Cardiac muscle cell (in vitro differentiated cells and primary cell): ENCODE measurements around the gene EXOC6B. TPM values are rescaled to one million over a fixed set of nuclear protein-coding genes. Genes with fewer than 3 reads are reported as not detected.
A peak's percentile ranks its signal among the peaks of the same experiment; 100 is the strongest.

ENCODE experiments used
- DNase-seq, 2 donors: peaks; one replicate each; pipeline versions ENCODE4 v3.0.0 to v3.0.0-alpha.2; 2010 to 2017; ENCODE audit warnings: low read depth in 1 of 2, low spot score in 1 of 2
- H3K27ac ChIP-seq: fragments of 200-600 bp; sonication (generic); 2 replicates; pipeline ENCODE4 v1.5.1; 2016
- H3K27me3 ChIP-seq: fragments of 200-600 bp; sonication (generic); 2 replicates; pipeline ENCODE4 v1.6.0; 2016; ENCODE audit warnings: control low read depth
- H3K36me3 ChIP-seq: fragments of 200-600 bp; sonication (generic); 2 replicates; pipeline ENCODE4 v1.5.1; 2016; ENCODE audit warnings: control low read depth
- H3K4me1 ChIP-seq: fragments of 200-600 bp; sonication (generic); 2 replicates; pipeline ENCODE4 v1.8.1; 2017; ENCODE audit warnings: low read depth, mild to moderate bottlenecking, mixed run types
- H3K4me3 ChIP-seq: fragments of 200-600 bp; sonication (generic); 2 replicates; pipeline ENCODE4 v1.5.1; 2016; ENCODE audit warnings: mild to moderate bottlenecking
- H3K9me3 ChIP-seq: fragments of 200-600 bp; sonication (generic); 2 replicates; pipeline ENCODE4 v1.5.1; 2017; ENCODE audit warnings: low read depth, mild to moderate bottlenecking, control low read depth
- CTCF ChIP-seq: IDR thresholded peaks from 2 replicates; pipeline ENCODE4 v1.5.1; 2012; ENCODE audit warnings: low read depth, mild to moderate bottlenecking, low read length
- polyA plus RNA-seq: library from polyadenylated mRNA; unstranded; fragments of >200 nt; fragmentation: Nextera tagmentation; extraction: Ambion mirVana; gene quantifications from 2 replicates; pipeline ENCODE4 v1.2.1, GENCODE V29; 2016
- total RNA-seq: library from RNA; depleted of rRNA; stranded (reverse); fragments of >200 nt; gene quantifications from 2 replicates; pipeline ENCODE4 v1.2.3, GENCODE V29; 2016

Gene EXOC6B
- total and polyA plus RNA-seq, 2 experiments from 2014 or later = 21.7 to 23.9 TPM

GRCh38 chr2:72316774-72317173 is 509.1 kb downstream of the EXOC6B start:
- Histone ChIP-seq H3K4me1 (peaks cover 15% of the 10 kb centered on the region), H3K9me3 (no peaks in the 10 kb centered on the region), H3K27me3 (no peaks in the 10 kb centered on the region), H3K27ac (no peak overlapping the region), H3K4me3 (no peak overlapping the region), H3K36me3 (no peaks in the 10 kb centered on the region)
- TF ChIP-seq CTCF = no peak
- peak in 1 of 2 donors; percentile 45 for DNase-seq

DNA sequence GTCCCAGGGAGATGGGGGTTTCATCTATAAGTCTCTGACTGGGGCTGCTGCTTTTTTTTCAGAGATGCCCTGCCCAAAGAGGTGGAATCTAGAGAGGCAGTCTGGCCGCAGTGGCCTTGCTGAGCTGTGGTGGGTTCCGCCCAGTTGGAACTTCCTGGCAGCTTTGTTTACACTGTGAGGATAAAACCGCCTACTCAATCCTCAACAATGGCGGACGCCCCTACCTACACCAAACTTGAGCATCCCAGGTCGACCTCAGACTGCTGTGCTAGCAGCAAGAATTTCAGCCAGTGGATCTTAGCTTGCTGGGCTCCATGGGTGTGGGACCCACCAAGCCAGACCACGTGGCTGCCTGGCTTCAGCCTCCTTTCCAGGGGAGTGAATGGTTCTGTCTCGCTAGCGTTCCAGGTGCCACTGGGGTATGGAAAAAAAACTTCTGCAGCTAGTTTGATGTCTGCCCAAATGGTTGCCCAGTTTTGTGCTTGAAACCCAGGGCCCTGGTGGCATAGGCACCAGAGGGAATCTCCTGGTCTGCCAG is 525.6 kb downstream of the EXOC6B start:
- Histone ChIP-seq H3K4me1 (no peaks in the 10 kb centered on the region), H3K27ac (no peak overlapping the region), H3K9me3 (no peaks in the 10 kb centered on the region), H3K27me3 (no peaks in the 10 kb centered on the region), H3K36me3 (no peaks in the 10 kb centered on the region), H3K4me3 (no peak overlapping the region)
- TF ChIP-seq CTCF = no peak
- DNase-seq = no peak

GRCh38 chr2:72293620-72294019 is 532.2 kb downstream of the EXOC6B start:
- Histone ChIP-seq H3K4me1 (no peaks in the 10 kb centered on the region), H3K4me3 (no peak overlapping the region), H3K9me3 (no peaks in the 10 kb centered on the region), H3K36me3 (no peaks in the 10 kb centered on the region), H3K27ac (no peak overlapping the region), H3K27me3 (no peaks in the 10 kb centered on the region)
- no peak for TF ChIP-seq CTCF
- DNase-seq = peak in 1 of 2 donors; percentile 52

GRCh38 chr2:72292433-72292832 is 533.4 kb downstream of the EXOC6B start:
- peak in 1 of 2 donors; percentile 53 for DNase-seq
- H3K4me3 ChIP-seq = no peak overlapping the region
- H3K27me3 ChIP-seq = no peaks in the 10 kb centered on the region
- TF ChIP-seq CTCF = no peak
- H3K36me3 ChIP-seq = no peaks in the 10 kb centered on the region
- H3K4me1 ChIP-seq = no peaks in the 10 kb centered on the region
- H3K9me3 ChIP-seq = no peaks in the 10 kb centered on the region
- H3K27ac ChIP-seq = no peak overlapping the region

DNA sequence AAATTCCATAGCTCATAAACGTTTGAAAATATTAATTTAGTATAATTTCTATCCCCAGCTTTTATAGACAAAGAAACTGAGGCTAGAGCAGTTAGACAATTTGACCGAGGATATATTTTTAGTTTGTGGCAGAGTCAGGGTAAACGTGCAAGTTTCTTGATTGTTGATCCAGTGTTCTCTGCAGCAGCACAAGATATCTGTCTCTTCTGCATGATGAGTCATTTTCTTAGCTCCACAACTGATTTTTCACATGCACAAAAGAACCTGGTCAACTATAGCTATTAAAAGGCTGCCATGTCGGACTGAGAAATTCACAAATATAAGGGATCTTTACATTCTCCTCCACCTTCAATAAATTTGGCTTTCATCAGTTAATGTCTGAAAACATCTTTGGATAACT is 534.8 kb downstream of the EXOC6B start:
- no peaks in the 10 kb centered on the region for H3K4me1 ChIP-seq
- H3K27me3 ChIP-seq = no peaks in the 10 kb centered on the region
- H3K4me3 ChIP-seq = no peak overlapping the region
- no peaks in the 10 kb centered on the region for H3K36me3 ChIP-seq
- TF ChIP-seq CTCF = no peak
- no peaks in the 10 kb centered on the region for H3K9me3 ChIP-seq
- no peak overlapping the region for H3K27ac ChIP-seq
- peak in 1 of 2 donors; percentile 50 for DNase-seq

DNA sequence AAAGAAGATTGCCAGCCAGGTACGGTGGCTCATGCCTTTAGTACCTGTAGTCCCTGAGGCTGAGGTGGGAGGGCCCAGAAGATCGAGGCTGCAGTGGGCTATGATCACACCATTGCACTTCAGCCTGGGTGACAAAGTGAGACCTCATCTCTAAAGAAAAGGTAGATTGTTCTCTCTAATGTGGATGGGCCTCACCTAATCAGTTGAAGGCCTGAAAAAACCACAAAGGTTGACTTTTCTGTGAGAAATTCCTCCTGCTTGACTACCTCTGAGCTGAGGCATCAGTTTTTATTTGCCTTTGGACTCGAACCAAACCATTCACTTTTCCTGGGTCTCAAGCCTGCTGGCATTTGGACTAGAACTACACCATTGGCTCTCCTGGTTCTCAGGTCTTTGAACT is 536.1 kb downstream of the EXOC6B start:
- Histone ChIP-seq H3K36me3 (no peaks in the 10 kb centered on the region), H3K27me3 (no peaks in the 10 kb centered on the region), H3K9me3 (no peaks in the 10 kb centered on the region), H3K4me3 (no peak overlapping the region), H3K4me1 (no peaks in the 10 kb centered on the region), H3K27ac (no peak overlapping the region)
- TF ChIP-seq CTCF = no peak
- DNase-seq = no peak
